GM21619 (cell line): ENCODE data around the gene HCFC1.

Experiments
- ATAC-seq: cut with Tn5 transposase; IDR thresholded peaks from one replicate; pipeline ENCODE4 v1.9.1; 2021; ENCODE audit not compliant: unreplicated experiment

HCFC1 gene

DNA sequence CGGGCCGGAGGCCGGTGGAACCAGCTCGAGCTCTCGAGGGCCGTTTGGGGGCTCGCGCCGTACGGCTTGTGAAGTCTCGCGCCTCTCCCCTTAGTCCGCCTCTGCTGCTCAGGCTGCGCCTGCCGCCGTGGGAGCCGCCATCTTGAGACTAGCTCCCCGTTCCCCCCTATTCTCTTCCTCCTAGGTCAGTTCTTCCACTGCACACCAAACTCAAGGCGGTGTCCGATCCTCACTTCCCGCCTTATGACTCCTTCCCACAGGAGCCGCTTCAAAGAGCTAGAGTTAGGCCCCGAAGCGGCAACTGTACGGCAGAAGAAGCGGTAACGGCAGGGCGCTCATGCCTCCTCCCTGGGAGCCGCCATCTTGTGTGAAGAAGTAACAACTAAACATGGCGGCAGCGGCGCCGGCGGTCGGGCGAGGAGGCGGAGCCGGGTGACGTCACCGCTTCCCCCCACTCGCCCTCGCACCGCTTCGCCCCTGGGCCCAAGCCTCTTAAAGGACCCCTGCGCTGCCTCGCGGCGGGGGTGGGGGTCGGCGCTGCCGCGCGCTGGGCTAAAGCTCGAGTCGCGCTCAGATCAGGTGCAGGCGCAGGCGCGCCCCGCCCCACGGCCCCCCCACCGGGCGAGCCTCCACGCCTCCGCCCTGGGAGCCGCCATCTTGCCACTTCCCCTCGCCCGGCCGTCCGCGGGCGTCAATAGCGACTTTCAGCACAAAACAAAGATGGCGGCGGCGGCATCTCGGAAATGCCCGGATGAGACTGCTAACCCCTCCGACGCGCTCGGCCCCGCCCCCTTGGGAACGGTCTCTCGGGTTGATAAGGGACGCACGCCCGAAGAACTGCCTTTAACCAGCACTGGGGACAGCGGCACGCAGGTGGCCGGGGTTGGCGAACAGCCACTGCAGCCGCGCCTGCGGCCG is at the start of gene HCFC1:
TSS of gene HCFC1 (minus strand) at position 369 of the 918 bp plus-strand sequence. CDS start 978 bp downstream, outside the sequence.
- ATAC-seq: peak; percentile 33

DNA sequence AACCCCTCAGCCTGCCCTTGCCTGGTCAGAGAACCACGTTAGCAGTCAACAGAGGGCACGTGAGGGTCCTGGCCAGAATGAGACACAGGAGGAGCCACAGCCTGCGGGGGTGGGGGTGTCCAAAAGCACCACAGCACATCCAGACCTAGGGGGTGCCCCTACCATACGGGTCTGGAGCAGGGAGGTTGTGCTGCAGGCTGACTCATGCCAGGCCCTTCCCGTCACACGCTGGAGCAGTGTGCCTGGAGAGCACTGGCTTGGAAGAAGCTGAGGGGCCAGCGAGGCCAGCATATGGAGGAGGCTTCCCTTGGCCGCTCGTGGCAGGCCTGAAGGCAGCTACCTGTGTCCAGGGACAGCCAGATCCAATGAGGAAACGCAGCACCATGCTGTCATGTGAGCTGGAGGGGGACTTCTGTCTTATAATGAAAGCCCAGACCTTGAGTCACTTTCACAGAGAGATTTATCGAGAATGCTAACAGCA is 49.6 kb upstream of the HCFC1 start:
- ATAC-seq: no peak

DNA sequence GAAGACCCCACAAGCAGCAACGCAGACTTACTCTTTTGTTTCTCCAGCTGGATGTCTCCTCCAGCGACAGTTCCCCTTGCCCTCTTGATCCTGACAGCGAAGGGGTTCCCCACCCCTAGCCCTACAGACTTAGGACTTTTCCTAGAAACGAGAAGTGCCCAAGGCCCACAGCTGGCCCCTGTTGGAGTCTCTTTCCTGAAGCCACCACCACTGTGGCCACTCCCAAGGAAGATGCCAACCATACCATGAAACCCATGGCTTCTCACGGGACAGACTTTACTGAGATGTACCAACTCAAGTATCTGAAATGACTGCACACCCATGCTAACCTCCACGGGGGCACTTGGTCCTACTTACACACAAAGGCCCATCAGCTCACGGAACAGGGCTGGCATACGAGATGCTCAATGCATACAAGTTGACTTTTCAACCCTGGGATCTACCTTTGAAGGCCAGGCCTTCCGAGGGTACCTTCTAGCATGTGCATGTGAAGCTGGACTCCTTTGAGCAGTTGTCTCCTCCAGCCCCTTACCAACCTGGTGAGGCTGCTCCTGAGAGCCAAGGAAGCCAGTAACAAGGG is 49.0 kb upstream of the HCFC1 start:
- no peak for ATAC-seq

DNA sequence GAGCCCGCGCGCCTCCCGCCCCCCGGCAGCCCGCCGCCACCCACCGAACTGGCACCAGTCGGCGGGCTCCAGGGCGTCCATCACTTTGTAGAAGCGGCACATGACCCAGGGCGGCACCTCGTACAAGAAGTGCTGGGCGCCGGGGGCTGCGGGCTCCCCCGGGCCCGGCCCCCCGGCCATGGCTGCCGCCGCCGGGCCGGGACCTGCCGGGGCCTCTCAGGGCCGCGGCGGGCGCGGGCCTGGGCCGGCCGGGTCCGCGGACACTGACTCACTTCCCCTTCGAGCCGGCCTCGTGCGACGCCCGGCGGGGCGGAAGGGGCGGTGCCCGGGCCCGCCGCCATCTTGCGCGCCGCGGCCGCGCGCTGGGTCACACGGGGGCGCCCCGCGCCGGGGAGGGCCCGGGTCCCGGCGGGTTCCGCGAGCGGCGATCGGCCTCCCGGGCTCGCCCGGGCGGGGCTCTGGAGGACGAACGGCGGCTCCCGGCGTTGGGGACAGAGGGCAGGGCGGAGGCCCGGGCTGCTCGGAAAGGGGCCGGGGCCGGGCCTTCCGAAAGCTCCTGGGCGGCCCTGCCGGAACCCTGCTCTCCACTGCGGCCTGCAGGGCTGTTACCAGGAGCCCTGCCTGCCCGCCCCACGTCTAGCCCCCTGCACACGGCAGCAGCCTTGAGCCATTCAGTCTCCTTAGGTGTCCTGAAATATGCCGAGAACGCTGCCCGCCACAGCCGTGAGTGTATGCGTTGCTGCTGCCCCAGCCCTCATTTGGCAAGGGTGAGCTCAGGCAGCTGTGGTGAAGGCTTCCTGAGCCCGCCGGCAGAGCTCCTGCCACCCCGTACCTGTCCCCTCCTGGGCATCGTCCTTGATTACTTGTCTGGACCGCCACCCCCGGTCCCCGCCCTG is 48.3 kb upstream of the HCFC1 start, which contains the start of gene IRAK1:
TSS of gene IRAK1 (minus strand) at position 270 of the 896 bp plus-strand sequence. CDS start at position 180, 90 bp downstream.
- peak; percentile 61 for ATAC-seq

DNA sequence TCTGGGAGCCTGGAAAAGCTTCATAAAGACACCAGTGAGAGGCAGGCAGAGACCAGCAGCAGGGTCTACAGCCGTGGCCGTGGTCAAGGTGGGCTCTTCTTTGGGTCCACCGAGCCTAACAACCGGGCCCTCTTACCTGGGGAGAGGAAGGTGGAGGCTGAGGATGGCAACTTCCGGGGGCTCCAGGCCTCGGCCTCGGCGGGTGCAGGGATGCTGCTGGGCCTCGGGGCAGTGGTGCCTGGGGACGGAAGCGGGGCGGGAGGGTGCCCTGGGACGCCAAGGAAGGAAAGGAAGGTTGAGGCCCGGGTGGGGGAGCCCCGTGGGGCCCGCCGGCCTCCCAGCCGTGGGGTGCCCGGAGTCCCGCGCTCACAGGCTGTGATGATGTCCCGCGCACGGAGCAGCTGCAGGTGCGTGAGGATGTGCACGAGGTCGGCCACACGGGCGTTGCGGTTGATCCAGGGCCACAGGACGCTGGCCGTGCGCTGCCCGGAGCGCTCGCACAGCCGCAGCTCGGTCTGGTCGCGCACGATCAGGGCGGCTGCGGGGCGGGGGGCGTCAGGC is 47.5 kb upstream of the HCFC1 start:
- no peak for ATAC-seq

DNA sequence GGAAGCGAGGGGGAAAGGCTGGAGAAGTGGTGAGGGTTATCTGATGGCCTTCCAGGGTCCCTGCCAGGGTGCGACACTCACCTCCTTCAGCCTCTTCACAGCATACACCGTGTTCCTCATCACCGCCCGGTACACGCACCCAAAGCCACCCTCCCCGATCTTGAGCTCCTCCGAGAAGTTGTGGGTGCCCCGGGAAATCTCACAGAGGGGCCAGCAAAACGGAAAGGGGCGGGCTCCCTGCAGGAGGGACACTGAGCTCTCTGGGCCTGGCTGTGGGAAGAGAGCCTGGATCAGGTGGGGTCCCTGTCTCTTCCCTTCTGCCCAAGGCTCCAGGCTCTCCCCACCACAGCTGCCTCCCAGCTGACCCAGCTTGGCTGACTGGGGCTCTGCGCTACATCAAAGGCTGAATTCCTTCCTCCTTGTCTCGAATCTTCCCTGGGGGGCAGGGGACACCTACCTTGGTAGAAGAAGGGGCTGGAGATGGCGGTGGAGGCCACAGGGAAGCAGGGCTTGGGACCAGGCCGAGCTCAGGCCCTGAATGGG is 47.0 kb upstream of the HCFC1 start:
- ATAC-seq: no peak

DNA sequence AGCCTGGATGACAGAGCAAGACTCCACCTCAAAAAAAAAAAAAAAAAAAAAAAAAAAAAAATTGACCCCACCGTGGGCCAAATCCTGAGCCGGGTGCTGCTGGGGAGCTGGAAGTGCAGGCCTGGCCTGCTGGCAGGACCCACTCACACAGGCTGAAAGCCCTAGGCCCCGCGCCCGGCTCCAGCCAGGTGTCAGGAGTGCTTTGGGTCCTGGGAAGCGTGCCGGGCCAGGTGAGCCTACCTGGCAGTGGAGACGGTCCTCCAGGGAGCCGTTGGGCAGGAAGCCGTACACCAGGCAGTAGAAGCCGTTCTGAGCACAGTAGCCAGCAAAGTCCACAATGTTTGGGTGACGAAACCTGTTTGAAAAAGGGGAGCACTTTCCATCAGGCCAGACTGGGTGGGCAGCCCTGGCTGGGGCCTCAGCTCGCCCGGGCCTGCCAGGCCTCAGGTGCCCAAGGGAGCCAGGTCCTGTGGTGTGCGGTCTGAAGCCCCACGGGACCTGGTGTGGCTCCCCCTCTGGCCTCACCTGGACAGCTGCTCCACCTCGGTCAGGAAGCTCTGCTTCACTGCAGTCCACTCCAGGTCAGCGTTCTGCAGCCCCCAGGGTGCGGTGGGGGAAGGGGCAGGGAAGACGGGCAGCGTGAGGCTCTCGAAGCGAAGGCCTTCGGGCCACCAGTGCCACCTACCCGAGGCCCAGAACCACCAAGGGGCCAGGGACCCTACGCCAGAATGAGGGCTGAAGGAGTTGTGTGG is 46.3 kb upstream of the HCFC1 start:
- no peak for ATAC-seq

DNA sequence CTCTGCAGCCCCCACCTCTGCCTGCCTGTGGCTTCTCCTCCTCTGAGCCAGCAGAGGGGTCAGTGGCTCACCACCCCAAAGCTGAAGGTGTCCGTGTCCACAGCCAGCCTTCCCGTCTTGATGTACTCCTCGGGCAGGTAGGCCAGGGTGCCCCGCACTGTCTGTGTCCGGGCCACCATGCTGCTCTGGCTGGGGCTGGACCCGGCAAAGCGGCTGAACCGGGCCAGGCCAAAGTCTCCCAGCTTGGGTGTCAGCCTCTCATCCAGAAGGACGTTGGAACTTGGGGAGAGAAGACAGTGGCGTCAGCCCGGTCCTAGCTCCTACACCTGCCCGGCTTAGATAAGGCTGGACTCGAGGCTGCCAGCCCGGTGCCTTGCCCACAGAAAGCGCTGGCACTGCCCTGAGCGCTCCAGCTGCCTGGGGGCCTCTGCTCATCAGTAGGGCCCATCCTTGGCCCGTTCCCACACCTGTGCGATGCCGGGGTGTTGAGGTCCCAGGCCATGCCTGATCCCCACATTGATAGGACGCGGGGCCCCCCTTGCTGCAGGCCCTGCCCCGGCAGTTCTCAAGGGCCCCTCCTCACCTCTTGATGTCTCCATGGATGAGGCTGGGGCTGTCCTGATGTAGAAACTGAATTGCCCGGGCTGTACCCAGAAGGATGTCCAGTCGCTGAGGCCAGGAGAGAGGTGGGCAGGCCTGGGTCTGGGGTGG is 44.9 kb upstream of the HCFC1 start:
- ATAC-seq: no peak

DNA sequence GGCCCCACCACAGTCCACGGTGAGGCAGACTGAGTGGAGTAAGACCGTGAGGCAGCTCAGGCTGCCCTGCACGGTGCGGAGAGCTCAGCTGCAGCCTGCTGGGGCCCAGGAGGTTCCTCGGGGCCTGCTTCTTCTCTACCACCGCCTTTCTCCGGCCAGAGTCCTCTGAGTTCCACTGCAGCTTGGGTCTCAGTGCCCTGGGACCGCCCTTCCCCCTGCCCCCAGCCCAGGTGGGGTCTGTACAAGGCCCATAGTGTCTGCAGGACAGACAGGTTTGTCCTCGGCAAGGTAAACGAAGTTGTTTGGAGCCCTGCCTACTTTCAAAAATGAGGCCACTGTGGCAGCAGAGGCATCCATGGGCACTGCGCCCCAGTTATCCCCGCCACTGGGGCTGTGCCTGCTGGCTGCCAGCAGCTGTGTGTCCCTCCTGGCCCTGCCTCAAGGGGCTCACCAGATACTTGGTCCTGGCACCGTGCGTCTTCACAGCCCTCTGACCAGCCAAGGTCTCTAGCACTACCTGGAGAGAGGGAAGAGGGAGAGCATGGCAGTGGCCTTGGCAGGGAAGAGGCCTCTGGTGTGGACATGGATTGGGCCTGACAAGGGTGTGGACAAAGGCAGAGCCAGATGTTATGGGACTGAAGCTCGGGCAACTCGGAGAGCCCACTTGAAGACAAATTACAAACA is 44.1 kb upstream of the HCFC1 start:
- no peak for ATAC-seq

DNA sequence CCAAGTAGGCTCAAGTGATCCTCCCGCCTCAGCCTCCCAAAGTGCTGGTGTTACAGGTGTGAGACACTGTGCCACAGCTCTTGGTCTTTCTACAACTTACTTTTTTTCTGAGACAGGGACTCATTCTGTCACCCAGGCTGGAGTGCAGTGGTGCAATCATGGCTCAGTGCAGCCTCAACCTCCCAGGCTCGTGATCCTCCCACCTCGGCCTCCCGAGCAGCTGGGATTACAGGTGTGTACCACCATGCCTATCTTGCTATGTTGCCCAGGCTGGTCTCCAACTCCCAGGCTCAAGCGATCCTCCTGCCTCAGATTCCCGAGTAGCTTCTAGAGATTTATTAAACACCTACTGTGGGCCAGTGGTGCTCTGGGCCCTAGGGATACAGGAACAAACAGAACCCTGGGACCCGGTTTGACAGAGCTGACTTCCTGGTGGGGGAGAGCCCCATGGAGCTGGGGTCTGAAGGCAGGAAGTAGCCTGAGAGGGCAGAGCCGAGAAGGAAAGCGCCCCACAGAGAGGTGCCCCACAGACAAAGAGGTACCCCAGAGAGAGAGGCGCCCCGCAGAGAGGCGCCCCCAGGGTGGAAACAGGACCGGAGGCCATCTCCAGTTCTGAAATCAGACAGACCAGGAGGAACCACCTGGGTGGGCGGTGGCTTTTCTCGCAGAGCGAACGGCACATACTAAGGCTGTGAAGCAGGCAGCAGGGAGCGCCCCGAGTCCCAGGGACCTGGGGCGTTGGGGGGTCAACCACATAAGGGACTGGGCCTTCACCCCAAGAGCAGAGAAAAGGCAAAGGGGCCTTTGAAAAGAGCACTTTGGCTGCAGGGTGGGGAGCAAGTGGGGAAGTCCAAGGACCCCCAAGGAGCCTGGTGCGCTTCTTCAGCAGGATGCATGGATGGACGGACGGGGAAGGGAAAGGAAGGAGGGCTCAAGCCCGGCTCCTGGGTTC is 43.1 kb upstream of the HCFC1 start:
- ATAC-seq: no peak

DNA sequence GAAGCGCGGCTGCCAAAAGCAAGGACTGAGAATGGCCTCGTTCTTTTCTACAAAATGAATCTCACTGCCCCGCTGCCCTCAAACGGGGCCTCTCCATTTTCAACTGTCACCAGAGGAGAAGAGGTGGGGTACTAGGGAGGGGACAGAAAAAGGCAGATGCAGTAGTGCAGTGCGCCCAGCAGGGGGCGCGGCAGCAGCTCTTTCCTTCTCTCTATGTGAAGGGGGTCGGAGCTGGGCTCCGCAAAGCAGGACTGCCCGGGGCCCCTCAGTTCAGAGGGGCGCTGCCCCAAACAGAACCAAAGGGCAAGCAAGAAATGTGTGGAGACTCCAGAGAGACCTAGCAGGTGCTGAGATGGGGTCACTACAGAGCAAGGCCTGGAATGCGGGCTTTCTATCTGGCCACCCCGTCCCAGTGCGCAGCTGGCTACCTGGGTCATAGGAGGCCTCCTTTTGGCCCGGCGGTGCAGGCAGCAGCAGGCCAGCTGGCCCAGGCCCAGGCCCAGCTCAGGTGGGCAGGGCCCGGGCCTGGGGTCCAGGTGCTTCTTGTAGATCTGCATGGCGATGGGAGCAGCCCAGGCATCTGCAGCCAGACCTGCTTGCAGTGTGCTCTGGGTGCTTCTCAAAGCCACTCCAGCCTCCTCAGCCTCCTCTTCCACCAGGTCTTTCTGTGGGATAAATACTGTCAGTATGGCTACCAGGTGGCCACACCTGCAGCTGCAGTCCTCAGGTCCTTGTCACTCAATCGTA is 42.2 kb upstream of the HCFC1 start:
- ATAC-seq: no peak

DNA sequence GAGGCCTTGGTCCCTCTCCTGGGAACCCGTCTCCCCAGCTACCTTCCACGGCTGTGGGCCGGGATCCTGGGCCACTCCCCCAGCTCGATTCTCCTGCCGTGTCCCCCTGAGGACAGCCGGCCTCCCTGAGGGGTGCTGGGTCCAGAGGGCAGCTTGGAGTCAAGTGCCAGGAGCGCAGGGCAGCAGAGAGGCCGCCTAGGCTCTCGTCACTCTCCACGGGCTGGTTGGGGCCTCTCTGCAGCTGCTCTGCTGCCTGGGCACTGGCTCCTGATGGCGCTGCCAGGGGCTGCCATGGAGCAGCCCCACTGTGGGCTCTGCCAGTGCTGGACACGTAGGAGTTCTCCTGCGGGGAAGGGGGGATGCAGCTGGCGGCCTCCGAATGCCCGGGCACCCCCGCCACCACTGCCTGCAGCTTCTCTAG is 41.4 kb upstream of the HCFC1 start:
- no peak for ATAC-seq

DNA sequence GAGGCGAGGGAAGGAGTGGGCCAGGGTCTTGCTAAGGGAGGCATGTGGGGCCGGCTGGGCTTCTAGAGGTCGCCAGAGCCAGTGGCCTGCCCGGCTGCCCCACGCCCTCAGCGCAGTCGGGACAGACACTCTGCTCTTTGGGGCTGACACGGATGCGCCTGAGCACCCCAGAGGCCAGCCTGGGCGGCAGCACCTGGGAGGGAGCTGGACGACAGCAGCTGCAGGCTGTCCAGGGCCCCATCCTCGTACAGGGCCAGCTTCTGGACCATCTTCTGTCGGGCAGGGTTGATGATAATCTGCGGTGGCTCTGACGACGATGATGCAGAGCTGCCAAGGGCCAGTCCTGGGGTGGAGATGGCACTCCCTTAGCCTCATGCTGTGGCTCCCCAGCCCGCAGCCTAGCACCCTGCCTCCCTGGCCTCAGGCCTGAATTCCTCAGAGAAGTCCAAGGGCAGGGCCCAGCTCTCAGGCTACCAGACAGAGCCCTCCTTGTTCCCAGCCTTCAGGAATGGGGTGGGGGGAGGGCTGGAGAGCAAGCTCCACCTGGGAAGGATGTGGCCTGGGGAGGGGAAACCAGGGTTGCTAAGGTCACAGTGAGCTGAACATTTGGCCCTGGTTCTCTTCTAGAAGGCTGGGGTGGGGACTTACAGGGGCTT is 40.8 kb upstream of the HCFC1 start:
- no peak for ATAC-seq

DNA sequence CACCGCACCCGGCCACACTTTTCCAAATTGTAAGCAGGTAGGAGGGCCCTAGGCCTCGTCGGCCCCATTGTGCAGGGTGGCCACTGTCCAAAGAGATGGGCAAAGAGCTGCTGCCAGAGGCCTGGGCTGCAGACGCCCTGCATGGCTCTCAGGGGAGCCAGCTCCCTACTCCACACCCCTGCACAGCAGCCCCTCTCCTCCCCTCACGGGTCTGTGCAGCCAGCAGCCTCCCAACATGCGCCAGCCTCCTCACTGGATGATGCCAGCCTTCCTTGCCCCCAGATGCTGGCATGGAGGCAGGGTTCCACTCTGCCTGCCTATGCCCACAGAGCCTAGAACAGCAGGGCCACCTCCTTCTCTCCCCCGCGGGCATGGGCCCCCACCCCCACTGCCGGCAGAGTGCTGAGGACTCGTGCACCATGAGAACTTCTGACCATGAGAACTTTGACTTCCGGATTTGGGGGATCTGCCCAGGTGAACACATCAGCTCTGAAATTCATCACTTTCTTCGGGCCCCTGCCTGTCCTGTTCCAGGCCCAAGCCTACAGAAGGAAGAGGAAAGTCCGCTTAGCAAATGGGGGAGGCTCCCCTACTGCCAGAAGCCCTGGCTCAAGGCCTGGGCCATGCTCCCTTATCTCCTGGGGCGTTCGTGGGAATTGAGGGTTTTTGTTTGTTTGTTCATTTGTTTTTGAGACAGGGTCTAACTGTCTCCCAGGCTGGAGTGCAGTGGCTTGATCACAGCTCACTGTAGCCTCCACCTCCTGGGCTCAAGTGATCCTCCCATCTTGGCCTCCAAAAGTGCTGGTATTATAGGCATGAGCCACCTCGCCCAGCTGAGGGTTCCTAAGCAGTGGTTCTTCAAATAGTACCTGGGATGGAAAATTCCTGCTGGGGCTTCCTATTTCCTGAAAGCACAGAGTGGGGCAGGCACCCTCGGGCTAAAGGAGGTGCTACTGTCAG is 40.0 kb upstream of the HCFC1 start:
- ATAC-seq: no peak
